Bronchial epithelial cell (primary cell): Measurements from ENCODE around the gene DSCAML1. TPM values are rescaled to one million over a fixed set of nuclear protein-coding genes. Genes with fewer than 3 reads are reported as not detected.

ENCODE experiments used
- DNase-seq: peaks from one replicate; pipeline ENCODE4 v3.0.0-alpha.2; 2010; ENCODE audit warnings: low read depth
- FAIRE-seq: peaks from 2 replicates; lab custom pipeline; 2011; peaks lifted over from hg19 to GRCh38; lab: Jason Lieb, UNC
- H3K27me3 ChIP-seq: 2 replicates; pipeline ENCODE4 v1.5.1; 2011; ENCODE audit warnings: low read length; ENCODE audit not compliant: control insufficient read depth, insufficient read depth
- H3K36me3 ChIP-seq: 2 replicates; pipeline ENCODE4 v1.5.1; 2011; ENCODE audit warnings: low read length; ENCODE audit not compliant: control insufficient read depth, insufficient read depth
- H3K4me3 ChIP-seq: 2 replicates; pipeline ENCODE4 v1.5.1; 2011; ENCODE audit warnings: mild to moderate bottlenecking, low read depth, low read length, control low read depth
- total RNA-seq: library from RNA; depleted of rRNA; stranded (reverse); fragments of >200 nt; gene quantifications from 2 replicates; pipeline ENCODE4 v1.2.1, GENCODE V29; 2014
- TF ChIP-seq, protein P1 (sequence below): IDR thresholded peaks from 2 replicates; pipeline ENCODE4 v1.5.1; 2011; ENCODE audit warnings: mild to moderate bottlenecking, moderate library complexity, low read length, control low read depth, inconsistent platforms; ENCODE audit not compliant: insufficient read depth, severe bottlenecking

The DSCAML1 gene
- total RNA-seq, 1 donor from 2014 or later, result under 0.01 TPM

- DNase-seq (no peak), FAIRE-seq (no peak)
- Histone ChIP-seq H3K36me3 (no peaks in the 10 kb centered on the region), H3K4me3 (no peak overlapping the region), H3K27me3 (no peaks in the 10 kb centered on the region)
- TF ChIP-seq, protein P1, sequence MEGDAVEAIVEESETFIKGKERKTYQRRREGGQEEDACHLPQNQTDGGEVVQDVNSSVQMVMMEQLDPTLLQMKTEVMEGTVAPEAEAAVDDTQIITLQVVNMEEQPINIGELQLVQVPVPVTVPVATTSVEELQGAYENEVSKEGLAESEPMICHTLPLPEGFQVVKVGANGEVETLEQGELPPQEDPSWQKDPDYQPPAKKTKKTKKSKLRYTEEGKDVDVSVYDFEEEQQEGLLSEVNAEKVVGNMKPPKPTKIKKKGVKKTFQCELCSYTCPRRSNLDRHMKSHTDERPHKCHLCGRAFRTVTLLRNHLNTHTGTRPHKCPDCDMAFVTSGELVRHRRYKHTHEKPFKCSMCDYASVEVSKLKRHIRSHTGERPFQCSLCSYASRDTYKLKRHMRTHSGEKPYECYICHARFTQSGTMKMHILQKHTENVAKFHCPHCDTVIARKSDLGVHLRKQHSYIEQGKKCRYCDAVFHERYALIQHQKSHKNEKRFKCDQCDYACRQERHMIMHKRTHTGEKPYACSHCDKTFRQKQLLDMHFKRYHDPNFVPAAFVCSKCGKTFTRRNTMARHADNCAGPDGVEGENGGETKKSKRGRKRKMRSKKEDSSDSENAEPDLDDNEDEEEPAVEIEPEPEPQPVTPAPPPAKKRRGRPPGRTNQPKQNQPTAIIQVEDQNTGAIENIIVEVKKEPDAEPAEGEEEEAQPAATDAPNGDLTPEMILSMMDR, result no peak
These were observed 329.2 kb downstream of the DSCAML1 start for GRCh38 chr11:117467770-117468169.

DNA sequence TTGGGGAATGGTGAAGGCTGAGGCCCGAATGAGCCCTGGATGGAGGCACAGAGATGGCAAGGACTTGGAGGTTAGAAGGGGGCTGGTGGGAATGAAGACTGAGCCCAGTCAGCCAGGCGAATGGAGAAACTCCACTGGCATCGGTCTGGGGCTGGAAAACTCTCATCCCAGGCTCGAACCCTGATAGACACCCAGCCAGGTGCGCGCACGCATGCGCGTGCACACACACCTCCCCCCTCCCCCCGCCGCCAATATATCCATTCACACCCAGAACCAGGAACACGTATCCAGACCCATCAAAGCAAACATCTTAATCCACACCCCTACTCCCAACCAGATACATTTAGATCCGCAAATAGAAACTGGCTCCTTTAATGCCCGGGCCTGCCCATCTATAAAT, 330.1 kb downstream of the DSCAML1 start:
- TF ChIP-seq, protein P1, result no peak
- Histone ChIP-seq H3K27me3 (no peaks in the 10 kb centered on the region), H3K4me3 (no peak overlapping the region), H3K36me3 (no peaks in the 10 kb centered on the region)
- FAIRE-seq (no peak), DNase-seq (no peak)

DNA sequence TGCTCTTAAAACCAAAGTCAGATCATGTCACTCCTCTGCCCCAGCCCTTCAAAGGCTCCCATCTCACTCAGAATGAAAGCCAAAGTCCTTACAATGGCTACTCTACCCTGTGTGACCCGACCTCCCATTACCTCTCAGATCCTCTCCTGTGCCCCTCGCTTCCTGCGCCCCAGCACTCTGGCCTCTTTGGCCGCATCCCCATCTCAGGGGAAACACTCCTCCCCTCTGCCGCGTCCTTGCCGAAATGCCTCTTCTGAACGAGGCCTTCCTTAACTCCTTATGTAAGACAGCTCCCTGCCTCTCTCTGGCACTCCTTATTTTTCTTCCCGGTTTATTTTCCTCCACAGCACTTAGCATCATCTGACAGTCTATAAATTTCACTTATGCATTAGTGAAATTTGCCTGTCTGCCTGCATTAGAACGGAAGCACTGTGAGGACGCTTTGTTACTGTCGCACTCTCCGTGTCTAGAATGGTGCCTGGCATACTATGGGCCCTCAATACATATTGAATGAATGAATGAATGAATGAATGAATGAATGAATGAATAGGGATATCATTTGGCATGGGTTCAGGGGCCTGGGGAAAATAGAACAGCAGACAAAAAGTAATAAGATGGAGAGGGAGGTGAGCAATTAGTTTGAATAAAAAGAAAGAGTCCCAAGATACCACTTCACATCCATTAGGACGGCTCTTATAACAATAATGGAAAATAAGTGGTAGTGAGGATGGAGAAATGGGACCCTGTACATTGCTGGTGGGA, 331.6 kb downstream of the DSCAML1 start:
- no peak overlapping the region for H3K4me3 ChIP-seq
- DNase-seq (no peak), FAIRE-seq (no peak)
- TF ChIP-seq, protein P1, result no peak
- H3K36me3 ChIP-seq, result no peaks in the 10 kb centered on the region
- H3K27me3 ChIP-seq, result no peaks in the 10 kb centered on the region

- no peaks in the 10 kb centered on the region for H3K27me3 ChIP-seq
- H3K4me3 ChIP-seq, result no peak overlapping the region
- DNase-seq (no peak), FAIRE-seq (no peak)
- H3K36me3 ChIP-seq, result no peaks in the 10 kb centered on the region
- TF ChIP-seq, protein P1, result no peak
These were observed 332.2 kb downstream of the DSCAML1 start for GRCh38 chr11:117464778-117465177.

GRCh38 chr11:117462864-117463247, 334.2 kb downstream of the DSCAML1 start:
- TF ChIP-seq, protein P1, result no peak
- H3K4me3 ChIP-seq, result no peak overlapping the region

DNA sequence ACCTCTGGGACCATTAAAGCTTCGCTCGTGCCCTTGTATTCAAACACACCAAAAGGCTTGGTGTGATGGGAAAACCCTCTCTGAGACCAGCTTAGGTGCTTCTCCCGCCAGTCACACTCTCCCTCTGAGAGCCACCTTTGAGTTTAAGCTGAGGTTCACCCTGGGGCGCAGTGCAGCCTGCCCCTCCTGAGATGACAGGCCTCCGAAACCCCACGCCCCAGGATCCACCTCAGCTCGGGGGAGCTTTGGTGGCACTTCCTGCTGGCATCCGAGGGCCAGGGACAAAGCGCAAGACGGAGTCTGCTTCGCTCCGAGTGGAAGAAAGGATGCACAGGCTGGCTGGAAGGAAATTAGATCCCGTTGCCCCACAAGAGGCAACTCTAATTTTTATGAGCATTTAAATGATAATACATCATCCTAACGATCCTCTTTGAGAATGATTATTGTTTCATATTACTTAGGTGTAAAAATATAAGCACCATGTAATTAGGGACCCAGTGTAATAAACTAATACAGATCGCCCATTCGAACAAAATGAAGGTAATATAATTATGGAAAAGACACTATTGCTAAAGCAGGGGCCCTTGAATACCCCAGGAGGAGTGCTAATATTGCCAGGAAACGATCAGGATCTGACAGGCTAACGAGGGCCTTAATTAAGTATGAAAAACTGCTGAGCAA, 334.7 kb downstream of the DSCAML1 start:
- TF ChIP-seq, protein P1, result no peak
- Histone ChIP-seq H3K27me3 (peaks cover 1% of the 10 kb centered on the region), H3K36me3 (no peaks in the 10 kb centered on the region), H3K4me3 (no peak overlapping the region)
- no peak for DNase-seq
- FAIRE-seq, result no peak

More at GRCh38 chr11:117462864-117463247, 334.2 kb downstream of the DSCAML1 start:
- DNase-seq, result no peak
- no peaks in the 10 kb centered on the region for H3K36me3 ChIP-seq
- no peak for FAIRE-seq
- no peaks in the 10 kb centered on the region for H3K27me3 ChIP-seq
